ENCODE measurements around the gene SRA1.
"Not testable (repeated sequence)": the region's sequence is repeated elsewhere in the genome, so short reads cannot be mapped to it uniquely, and the experiment has no call there.

- not testable (repeated sequence) for TF ChIP-seq EZH2 (IDR thresholded peaks at IDR 0.05); POLR2AphosphoS5 (IDR thresholded peaks at IDR 0.05; ENCODE audit: borderline replicate concordance, low read depth, low read length)
Observed at GRCh38 chr5:140579188-140579747, 22.0 kb upstream of the SRA1 start.

All from SK-N-MC (cell line).